Mesenchymal stem cell (in vitro differentiated cells and primary cell): ENCODE measurements around the gene CACNA1C.
A peak's percentile ranks its signal among the peaks of the same experiment; 100 is the strongest.

Experiments used
- DNase-seq: peaks from one replicate; pipeline ENCODE4 v3.0.0-alpha.2; 2013
- H2AFZ ChIP-seq: one replicate; pipeline ENCODE4 v1.6.1; 2013; ENCODE audit warnings: low read depth, mild to moderate bottlenecking, control low read depth, inconsistent platforms, low read length, moderate library complexity
- H2AK5ac ChIP-seq: 2 replicates; pipeline ENCODE4 v1.6.1; 2013; ENCODE audit warnings: low read length, moderate library complexity, mild to moderate bottlenecking, inconsistent platforms; ENCODE audit not compliant: severe bottlenecking
- H2BK120ac ChIP-seq: one replicate; pipeline ENCODE4 v1.6.1; 2013; ENCODE audit warnings: low read depth, mild to moderate bottlenecking, inconsistent platforms, low read length, moderate library complexity
- H2BK12ac ChIP-seq, 2 experiments: one replicate each; pipeline ENCODE4 v1.6.1; 2013; ENCODE audit warnings: inconsistent platforms in 2 of 2, low read length in 2 of 2, mild to moderate bottlenecking in 2 of 2, moderate library complexity in 2 of 2, control low read depth in 1 of 2
- H2BK15ac ChIP-seq: one replicate; pipeline ENCODE4 v1.6.1; 2013; ENCODE audit warnings: mild to moderate bottlenecking, low read depth, inconsistent platforms; ENCODE audit not compliant: poor library complexity, severe bottlenecking
- H2BK5ac ChIP-seq: 2 replicates; pipeline ENCODE4 v1.6.1; 2013; ENCODE audit warnings: low read depth, mild to moderate bottlenecking, low read length, control low read depth, inconsistent platforms; ENCODE audit not compliant: poor library complexity, severe bottlenecking
- H3K14ac ChIP-seq, 2 experiments: one replicate each; pipeline ENCODE4 v1.6.1; 2013; ENCODE audit warnings: inconsistent platforms in 2 of 2, low read length in 2 of 2, control low read depth in 1 of 2, mild to moderate bottlenecking in 1 of 2, moderate library complexity in 1 of 2
- H3K18ac ChIP-seq, 2 experiments: one replicate each; pipeline ENCODE4 v1.6.1; 2013; ENCODE audit warnings: inconsistent platforms in 2 of 2, low read length in 2 of 2, control low read depth in 1 of 2, low read depth in 1 of 2, mild to moderate bottlenecking in 1 of 2
- H3K23ac ChIP-seq, 2 experiments: one replicate each; pipeline ENCODE4 v1.6.1; 2013; ENCODE audit warnings: inconsistent platforms in 2 of 2, low read length in 2 of 2, mild to moderate bottlenecking in 2 of 2, moderate library complexity in 2 of 2, control low read depth in 1 of 2
- H3K27ac ChIP-seq: 2 replicates; pipeline ENCODE4 v1.5.1; 2013; ENCODE audit warnings: mild to moderate bottlenecking, moderate library complexity, low read length, control low read depth, inconsistent platforms; ENCODE audit not compliant: poor library complexity, severe bottlenecking
- H3K27me3 ChIP-seq, 2 experiments: 2 replicates each; pipeline versions ENCODE4 v1.6.1 to v1.7.0; 2013; ENCODE audit warnings: low read length in 2 of 2, mild to moderate bottlenecking in 2 of 2, moderate library complexity in 2 of 2, control low read depth in 1 of 2, inconsistent platforms in 1 of 2; ENCODE audit not compliant: control insufficient read depth in 1 of 2, insufficient read depth in 1 of 2
- H3K36me3 ChIP-seq, 2 experiments: 2 replicates each; pipeline versions ENCODE4 v1.6.1 to v1.7.0; 2013; ENCODE audit warnings: low read length in 2 of 2, control low read depth in 1 of 2, inconsistent platforms in 1 of 2, low read depth in 1 of 2, mild to moderate bottlenecking in 1 of 2; ENCODE audit not compliant: insufficient read depth in 2 of 2, control insufficient read depth in 1 of 2
- H3K4ac ChIP-seq, 2 experiments: one replicate each; pipeline ENCODE4 v1.6.1; 2013; ENCODE audit warnings: inconsistent platforms in 2 of 2, low read length in 2 of 2, mild to moderate bottlenecking in 2 of 2, moderate library complexity in 2 of 2, control low read depth in 1 of 2, low read depth in 1 of 2
- H3K4me1 ChIP-seq: 2 replicates; pipeline ENCODE4 v1.6.1; 2013; ENCODE audit warnings: low read depth, low read length, control low read depth; ENCODE audit not compliant: control insufficient read depth, insufficient read depth
- H3K4me2 ChIP-seq: 2 replicates; pipeline ENCODE4 v1.6.1; 2013; ENCODE audit warnings: low read length, mild to moderate bottlenecking, inconsistent platforms; ENCODE audit not compliant: poor library complexity, severe bottlenecking
- H3K4me3 ChIP-seq, 2 experiments: 2 replicates each; pipeline versions ENCODE4 v1.5.1 to v1.7.0; 2013; ENCODE audit warnings: low read length in 2 of 2, mild to moderate bottlenecking in 2 of 2, control low read depth in 1 of 2, low read depth in 1 of 2; ENCODE audit not compliant: insufficient read depth in 1 of 2
- H3K79me1 ChIP-seq: replicated peaks from 2 replicates; pipeline ENCODE4 v1.6.1; 2013; ENCODE audit warnings: mild to moderate bottlenecking, control low read depth, low read length, inconsistent platforms; ENCODE audit not compliant: poor library complexity, severe bottlenecking
- H3K9ac ChIP-seq: 2 replicates; pipeline ENCODE4 v1.7.0; 2013; ENCODE audit warnings: mild to moderate bottlenecking, low read length, moderate library complexity
- H3K9me3 ChIP-seq: 2 replicates; pipeline ENCODE4 v1.7.0; 2013; ENCODE audit warnings: mild to moderate bottlenecking, low read length; ENCODE audit not compliant: control insufficient read depth
- H4K8ac ChIP-seq: one replicate; pipeline ENCODE4 v1.6.1; 2013; ENCODE audit warnings: inconsistent platforms, mild to moderate bottlenecking, low read length, moderate library complexity
- H4K91ac ChIP-seq: one replicate; pipeline ENCODE4 v1.6.1; 2013; ENCODE audit warnings: mild to moderate bottlenecking, low read length, inconsistent platforms
- WGBS: methylation state at CpG from one replicate; pipeline ENCODE4 v1.1.7; 2013; ENCODE audit warnings: mixed read lengths; 5-methylcytosine and 5-hydroxymethylcytosine counted together

The CACNA1C gene

GRCh38 chr12:2346416-2346815 is 293.6 kb downstream of the CACNA1C start:
- H3K4me3 ChIP-seq = no peak overlapping the region
- H2BK120ac ChIP-seq = no peak overlapping the region
- no peak overlapping the region for H4K91ac ChIP-seq
- no peak overlapping the region for H3K23ac ChIP-seq
- H2BK12ac ChIP-seq = peak overlapping the region in 1 of 2 experiments; percentile 52
- no peaks in the 10 kb centered on the region for H3K79me1 ChIP-seq
- no peaks in the 10 kb centered on the region for H3K9me3 ChIP-seq
- H2AK5ac ChIP-seq = no peak overlapping the region
- H3K18ac ChIP-seq = no peak overlapping the region
- peaks cover 10% of the 10 kb centered on the region for H3K4me1 ChIP-seq
- no peak overlapping the region for H3K9ac ChIP-seq
- H3K36me3 ChIP-seq = no peaks in the 10 kb centered on the region
- no peak for DNase-seq
- H3K14ac ChIP-seq = no peak overlapping the region
- WGBS = 86% methylated on average over 4 of the region's 5 CpGs
- no peak overlapping the region for H4K8ac ChIP-seq
- H3K27ac ChIP-seq = no peak overlapping the region
- H3K27me3 ChIP-seq = peaks cover 0 to 11% of the 10 kb centered on the region in 2 experiments
- no peak overlapping the region for H2BK5ac ChIP-seq
- no peak overlapping the region for H3K4me2 ChIP-seq
- no peak overlapping the region for H2AFZ ChIP-seq
- no peak overlapping the region for H2BK15ac ChIP-seq
- H3K4ac ChIP-seq = no peak overlapping the region

- no peak overlapping the region for H4K8ac ChIP-seq
- peaks cover 5% of the 10 kb centered on the region for H3K4me1 ChIP-seq
- peak overlapping the region in 1 of 2 experiments; percentile 3 for H3K4me3 ChIP-seq
- 95% methylated on average over 6 of the region's 6 CpGs for WGBS
- H3K4ac ChIP-seq = peak overlapping the region; percentile 0 to 12
- H2AK5ac ChIP-seq = no peak overlapping the region
- no peak overlapping the region for H3K14ac ChIP-seq
- peaks cover 0 to 11% of the 10 kb centered on the region in 2 experiments for H3K27me3 ChIP-seq
- no peak overlapping the region for H3K23ac ChIP-seq
- peak overlapping the region; percentile 70 for H4K91ac ChIP-seq
- no peak for DNase-seq
- H2BK5ac ChIP-seq = no peak overlapping the region
- no peak overlapping the region for H3K27ac ChIP-seq
- no peak overlapping the region for H3K9ac ChIP-seq
- no peak overlapping the region for H2AFZ ChIP-seq
- H2BK15ac ChIP-seq = peak overlapping the region; percentile 63
- no peaks in the 10 kb centered on the region for H3K36me3 ChIP-seq
- peak overlapping the region; percentile 73 for H2BK120ac ChIP-seq
- peak overlapping the region; percentile 8 to 49 for H2BK12ac ChIP-seq
- H3K9me3 ChIP-seq = no peaks in the 10 kb centered on the region
- peak overlapping the region; percentile 29 to 74 for H3K18ac ChIP-seq
- no peaks in the 10 kb centered on the region for H3K79me1 ChIP-seq
- no peak overlapping the region for H3K4me2 ChIP-seq
Measured at GRCh38 chr12:2347137-2347843, 294.5 kb downstream of the CACNA1C start.

GRCh38 chr12:2347844-2348481 is 295.2 kb downstream of the CACNA1C start:
- H3K4me1 ChIP-seq = peaks cover 5% of the 10 kb centered on the region
- no peaks in the 10 kb centered on the region for H3K79me1 ChIP-seq
- no peak overlapping the region for H2AK5ac ChIP-seq
- no peak overlapping the region for H3K23ac ChIP-seq
- peak; percentile 67 for DNase-seq
- no peaks in the 10 kb centered on the region for H3K9me3 ChIP-seq
- H3K4me3 ChIP-seq = no peak overlapping the region
- peak overlapping the region; percentile 73 for H2BK120ac ChIP-seq
- H3K4ac ChIP-seq = peak overlapping the region; percentile 15 to 75
- peak overlapping the region; percentile 63 for H2BK15ac ChIP-seq
- H4K8ac ChIP-seq = peak overlapping the region; percentile 35
- peak overlapping the region; percentile 19 for H4K91ac ChIP-seq
- H3K14ac ChIP-seq = peak overlapping the region in 1 of 2 experiments; percentile 53
- H2BK12ac ChIP-seq = peak overlapping the region in 1 of 2 experiments; percentile 75
- no peaks in the 10 kb centered on the region for H3K36me3 ChIP-seq
- no peak overlapping the region for H3K4me2 ChIP-seq
- peak overlapping the region; percentile 74 to 86 for H3K18ac ChIP-seq
- 80% methylated on average over 19 of the region's 19 CpGs for WGBS
- H2AFZ ChIP-seq = no peak overlapping the region
- peaks cover 0 to 11% of the 10 kb centered on the region in 2 experiments for H3K27me3 ChIP-seq
- no peak overlapping the region for H3K27ac ChIP-seq
- H2BK5ac ChIP-seq = no peak overlapping the region
- no peak overlapping the region for H3K9ac ChIP-seq

- Histone ChIP-seq H3K18ac (peak overlapping the region in 1 of 2 experiments; percentile 86), H3K36me3 (no peaks in the 10 kb centered on the region), H3K79me1 (no peaks in the 10 kb centered on the region), H3K27ac (no peak overlapping the region), H3K14ac (peak overlapping the region in 1 of 2 experiments; percentile 53), H3K27me3 (peaks cover 0 to 11% of the 10 kb centered on the region in 2 experiments), H2BK120ac (no peak overlapping the region), H3K9me3 (no peaks in the 10 kb centered on the region), H3K4me2 (no peak overlapping the region), H4K8ac (peak overlapping the region; percentile 35), H2AFZ (no peak overlapping the region), H3K23ac (no peak overlapping the region), H2BK15ac (no peak overlapping the region), H3K9ac (no peak overlapping the region), H3K4ac (no peak overlapping the region), H4K91ac (peak overlapping the region; percentile 19), H2BK12ac (peak overlapping the region in 1 of 2 experiments; percentile 75), H3K4me3 (no peak overlapping the region), H2BK5ac (no peak overlapping the region), H2AK5ac (no peak overlapping the region), H3K4me1 (peaks cover 5% of the 10 kb centered on the region)
- WGBS = 64% methylated on average over 11 of the region's 11 CpGs
- DNase-seq = peak; percentile 56
Measured at GRCh38 chr12:2348482-2348852, 295.7 kb downstream of the CACNA1C start.
